ENCODE results near the gene TET3.
A peak's percentile ranks its signal among the peaks of the same experiment; 100 is the strongest.

The TET3 gene

DNA sequence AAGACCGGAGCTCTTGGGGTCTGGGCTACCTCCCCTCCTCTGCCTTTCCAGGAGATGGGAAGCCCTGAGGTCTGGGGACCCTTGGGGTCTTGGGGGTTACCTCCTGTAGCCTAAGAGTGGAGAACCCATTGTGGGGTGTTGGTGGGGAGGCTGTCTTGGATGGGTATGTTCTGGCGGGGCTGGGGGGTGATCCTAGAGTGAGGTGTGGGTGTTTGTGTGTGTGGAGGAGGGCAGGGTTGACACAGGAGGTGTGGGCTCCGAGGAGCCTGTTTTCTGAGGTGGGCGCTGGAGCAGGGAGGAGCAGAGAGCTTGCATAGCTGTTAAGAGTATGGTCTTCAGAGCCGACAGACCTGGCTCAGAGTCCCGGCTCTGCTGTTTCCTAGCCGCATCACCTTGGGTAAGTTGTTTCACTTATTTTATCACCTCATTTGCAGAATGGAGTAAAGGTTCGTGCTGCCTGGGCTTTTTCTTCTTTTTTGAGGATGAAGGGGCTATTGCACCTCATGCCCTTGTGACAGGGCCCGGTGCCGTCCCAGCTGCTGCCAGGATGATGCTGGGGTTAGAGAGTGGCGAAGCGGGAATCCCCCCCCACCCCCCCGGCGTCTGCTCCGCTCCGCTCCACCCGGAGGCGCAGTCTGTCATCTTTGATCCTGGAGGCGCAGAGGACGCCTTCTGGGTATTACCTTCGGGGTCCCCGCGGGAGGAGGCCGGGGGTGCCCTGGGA, 17.2 kb downstream of the TET3 start:
- Histone ChIP-seq H3K27me3 (ENCODE audit: control insufficient read depth in 1 of 2, insufficient read depth in 2 of 2, low read length in 2 of 2) (no peaks in the 10 kb centered on the region), H3K27ac (ENCODE audit: low read depth, low read length) (no peak overlapping the region), H3K9me3 (ENCODE audit: low read length) (no peaks in the 10 kb centered on the region), H3K9ac (ENCODE audit: low read length) (no peak overlapping the region), H3K36me3 (ENCODE audit: insufficient read depth, low read length) (no peaks in the 10 kb centered on the region), H3K4me3 (ENCODE audit: low read depth in 1 of 2, low read length in 2 of 2) (peak overlapping the region; percentile 44 to 64), H3K4me1 (ENCODE audit: insufficient read depth, low read length) (peaks cover 30% of the 10 kb centered on the region)

DNA sequence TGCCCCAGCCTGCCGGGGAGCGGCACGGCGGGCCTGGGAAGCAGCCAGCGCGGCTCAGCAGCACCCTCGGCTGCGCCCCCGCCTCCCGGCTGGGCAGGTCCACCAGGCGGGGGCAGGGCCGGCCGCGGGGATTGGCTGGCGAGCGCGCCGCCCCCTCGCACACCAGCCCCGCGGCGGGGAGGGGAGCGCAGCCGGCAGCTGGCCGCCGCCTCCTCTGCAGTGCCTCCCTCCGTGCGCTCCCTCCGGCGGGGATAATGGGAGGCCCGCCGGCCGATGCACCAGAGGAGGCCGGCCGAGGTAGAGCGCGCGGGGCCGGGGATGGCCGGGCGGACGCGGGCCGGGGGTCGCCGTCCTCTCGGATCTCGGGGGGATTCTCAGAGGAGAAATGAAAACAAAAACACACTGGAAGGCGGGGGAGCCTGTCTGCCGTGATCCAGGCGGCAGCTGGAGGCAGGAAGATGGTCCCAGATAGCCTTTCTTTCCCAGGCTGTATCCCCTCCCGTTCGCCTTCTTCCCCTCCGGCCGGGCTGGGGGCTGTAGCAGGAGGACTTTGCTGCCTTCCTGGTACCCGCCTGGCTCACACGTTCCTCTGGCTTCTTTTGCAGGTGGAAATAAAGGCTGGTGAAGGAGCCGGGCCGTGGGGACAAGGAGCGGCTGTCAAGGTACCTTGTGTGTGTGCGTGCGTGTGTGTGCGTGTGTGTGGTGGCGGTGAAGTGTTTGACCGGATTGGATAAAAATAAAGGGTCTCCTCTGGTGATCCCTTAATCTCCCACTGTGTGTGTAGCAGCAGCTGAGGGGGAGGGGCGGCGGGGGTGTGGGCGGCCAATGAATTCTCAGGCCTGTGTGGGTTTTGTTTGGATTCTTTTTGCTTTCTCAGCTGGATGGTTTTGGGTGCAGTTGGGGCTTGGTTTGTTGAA, 18.1 kb downstream of the TET3 start:
- Histone ChIP-seq H3K36me3 (ENCODE audit: insufficient read depth, low read length) (no peaks in the 10 kb centered on the region), H3K27me3 (ENCODE audit: control insufficient read depth in 1 of 2, insufficient read depth in 2 of 2, low read length in 2 of 2) (no peaks in the 10 kb centered on the region), H3K4me3 (ENCODE audit: low read depth in 1 of 2, low read length in 2 of 2) (peak overlapping the region; percentile 44 to 64), H3K27ac (ENCODE audit: low read depth, low read length) (no peak overlapping the region), H3K4me1 (ENCODE audit: insufficient read depth, low read length) (peaks cover 30% of the 10 kb centered on the region), H3K9me3 (ENCODE audit: low read length) (no peaks in the 10 kb centered on the region), H3K9ac (ENCODE audit: low read length) (peak overlapping the region; percentile 29)

DNA sequence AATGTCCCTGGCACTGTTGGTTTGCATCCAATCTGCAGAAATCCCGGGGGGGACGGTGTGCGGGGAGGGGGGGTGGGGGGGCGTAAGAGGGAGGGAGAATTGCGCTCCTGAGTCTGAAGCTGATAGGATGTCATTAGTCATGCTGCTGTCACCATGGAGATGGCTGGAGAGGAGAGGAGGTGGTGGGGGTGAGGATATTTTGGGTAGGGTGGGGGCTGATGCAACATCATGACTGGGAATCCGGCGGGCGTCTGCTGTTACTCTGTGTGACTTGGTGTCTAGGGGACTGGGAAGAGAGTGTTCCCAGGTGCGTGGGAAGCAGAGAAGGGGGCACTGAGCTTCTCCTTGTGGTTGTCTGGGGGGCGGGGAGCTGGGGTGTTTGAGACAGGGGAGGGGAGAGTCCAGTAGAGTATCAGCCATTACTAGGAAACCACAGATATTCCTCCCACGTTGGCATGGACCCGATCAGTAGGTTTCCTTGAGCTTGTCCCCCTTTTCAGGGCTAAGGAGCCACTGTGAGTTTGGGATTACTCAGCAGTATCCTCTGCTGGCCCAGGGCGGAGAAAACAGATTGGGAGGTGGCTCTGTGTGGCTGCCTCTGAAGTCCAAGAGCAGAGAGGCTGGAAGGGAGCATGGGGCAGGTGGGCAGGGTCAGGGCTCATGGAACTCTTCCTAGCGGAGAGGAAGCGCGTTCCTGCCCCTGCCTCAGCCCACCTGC, 18.9 kb downstream of the TET3 start:
- Histone ChIP-seq H3K9ac (ENCODE audit: low read length) (no peak overlapping the region), H3K9me3 (ENCODE audit: low read length) (no peaks in the 10 kb centered on the region), H3K27ac (ENCODE audit: low read depth, low read length) (no peak overlapping the region), H3K4me1 (ENCODE audit: insufficient read depth, low read length) (peaks cover 30% of the 10 kb centered on the region), H3K27me3 (ENCODE audit: control insufficient read depth in 1 of 2, insufficient read depth in 2 of 2, low read length in 2 of 2) (no peaks in the 10 kb centered on the region), H3K36me3 (ENCODE audit: insufficient read depth, low read length) (no peaks in the 10 kb centered on the region), H3K4me3 (ENCODE audit: low read depth in 1 of 2, low read length in 2 of 2) (no peak overlapping the region)

DNA sequence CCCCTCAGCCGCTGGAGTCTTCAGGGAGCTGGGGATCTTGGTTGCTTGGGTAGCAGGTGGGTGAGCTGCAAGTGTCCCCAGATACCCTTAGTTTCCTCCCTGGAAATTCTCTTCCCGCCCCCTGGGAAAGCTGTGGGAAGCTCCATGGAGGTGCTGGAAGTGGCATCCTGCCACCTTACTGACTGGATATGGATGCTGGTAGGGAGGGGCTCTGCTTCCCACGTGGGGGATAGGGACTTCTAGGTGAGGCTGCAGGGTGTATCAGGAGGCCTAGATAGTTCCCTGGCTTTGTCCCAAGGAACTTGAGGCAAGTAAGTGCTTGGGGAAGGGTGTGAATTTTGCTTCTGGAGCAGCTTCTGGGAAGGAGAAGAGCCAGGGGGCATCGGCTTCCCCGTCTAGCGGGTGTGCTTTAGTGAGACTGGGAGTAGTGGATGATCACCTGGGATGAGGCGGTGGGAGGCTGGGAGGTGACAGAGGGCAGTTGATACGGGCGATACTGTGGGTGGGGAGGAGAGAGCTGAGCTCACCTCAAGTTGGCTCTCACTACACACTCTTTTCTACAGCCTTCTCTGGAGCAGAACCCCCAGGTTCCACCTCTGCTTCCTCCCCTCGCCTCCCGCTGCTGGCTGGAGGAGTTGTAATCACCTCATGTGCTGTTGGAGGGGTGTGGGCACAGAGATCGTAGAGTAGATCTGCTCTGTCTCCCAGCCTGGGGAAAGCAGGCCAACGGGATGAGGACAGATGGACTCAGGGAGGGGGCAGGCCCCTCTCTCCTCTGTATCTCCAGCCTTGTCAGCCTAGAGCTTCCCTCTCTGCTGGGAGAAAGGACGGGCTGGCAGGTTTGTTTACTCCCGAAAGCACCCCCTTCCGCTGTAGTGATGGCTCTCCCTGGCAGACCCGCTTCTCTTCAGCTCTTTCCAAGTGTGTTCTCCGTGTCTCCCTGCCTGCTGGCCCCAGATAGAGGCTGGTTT, 19.8 kb downstream of the TET3 start:
- Histone ChIP-seq H3K4me1 (ENCODE audit: insufficient read depth, low read length) (peaks cover 30% of the 10 kb centered on the region), H3K27ac (ENCODE audit: low read depth, low read length) (no peak overlapping the region), H3K27me3 (ENCODE audit: control insufficient read depth in 1 of 2, insufficient read depth in 2 of 2, low read length in 2 of 2) (no peaks in the 10 kb centered on the region), H3K9me3 (ENCODE audit: low read length) (no peaks in the 10 kb centered on the region), H3K36me3 (ENCODE audit: insufficient read depth, low read length) (no peaks in the 10 kb centered on the region), H3K4me3 (ENCODE audit: low read depth in 1 of 2, low read length in 2 of 2) (no peak overlapping the region), H3K9ac (ENCODE audit: low read length) (no peak overlapping the region)

DNA sequence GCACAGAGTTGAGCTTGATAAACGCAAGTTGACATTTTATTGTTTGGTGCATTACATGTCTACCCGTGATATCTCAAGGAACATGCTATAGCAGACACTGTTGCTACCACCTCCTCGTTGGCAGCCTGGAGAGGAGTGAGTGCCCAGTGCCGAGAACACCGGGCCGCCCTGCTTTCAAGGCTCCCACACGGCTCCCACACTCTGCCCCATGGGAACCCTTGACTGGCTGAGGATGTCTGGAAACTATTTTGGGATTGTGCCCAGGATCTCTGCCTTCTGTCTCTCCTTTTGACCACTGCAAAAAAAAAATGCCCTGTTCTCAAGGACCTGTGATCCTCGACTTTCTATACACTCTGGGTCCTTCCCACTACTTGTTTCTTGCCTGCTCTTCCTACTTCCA, 21.1 kb downstream of the TET3 start:
- H3K4me3 ChIP-seq (ENCODE audit: low read depth in 1 of 2, low read length in 2 of 2) = no peak overlapping the region
- no peaks in the 10 kb centered on the region for H3K36me3 ChIP-seq (ENCODE audit: insufficient read depth, low read length)
- H3K9me3 ChIP-seq (ENCODE audit: low read length) = no peaks in the 10 kb centered on the region
- H3K27me3 ChIP-seq (ENCODE audit: control insufficient read depth in 1 of 2, insufficient read depth in 2 of 2, low read length in 2 of 2) = no peaks in the 10 kb centered on the region
- H3K4me1 ChIP-seq (ENCODE audit: insufficient read depth, low read length) = peaks cover 27% of the 10 kb centered on the region
- H3K27ac ChIP-seq (ENCODE audit: low read depth, low read length) = no peak overlapping the region
- H3K9ac ChIP-seq (ENCODE audit: low read length) = no peak overlapping the region

DNA sequence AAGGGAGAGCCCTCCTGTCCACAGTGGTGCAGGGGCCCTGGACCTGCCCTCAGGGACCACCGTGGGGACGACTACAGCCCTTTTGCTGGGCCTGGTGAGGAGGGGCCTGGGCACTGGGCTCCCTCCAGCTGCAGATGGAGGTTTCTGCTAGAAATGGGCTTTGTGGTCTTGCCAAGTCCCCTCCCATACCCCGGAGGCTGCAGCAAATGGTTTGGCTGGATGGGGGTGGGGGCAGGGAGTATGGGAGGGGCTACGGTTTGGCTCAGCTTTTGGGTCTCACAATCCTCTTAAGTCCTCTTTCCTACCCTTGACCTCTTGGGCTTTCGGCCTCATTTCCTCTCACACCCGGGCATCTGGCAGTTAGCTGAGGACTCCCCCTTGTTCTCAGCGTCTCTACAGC, 21.7 kb downstream of the TET3 start:
- H3K9ac ChIP-seq (ENCODE audit: low read length) = no peak overlapping the region
- peaks cover 27% of the 10 kb centered on the region for H3K4me1 ChIP-seq (ENCODE audit: insufficient read depth, low read length)
- no peaks in the 10 kb centered on the region for H3K9me3 ChIP-seq (ENCODE audit: low read length)
- H3K27ac ChIP-seq (ENCODE audit: low read depth, low read length) = no peak overlapping the region
- H3K4me3 ChIP-seq (ENCODE audit: low read depth in 1 of 2, low read length in 2 of 2) = no peak overlapping the region
- H3K36me3 ChIP-seq (ENCODE audit: insufficient read depth, low read length) = no peaks in the 10 kb centered on the region
- no peaks in the 10 kb centered on the region for H3K27me3 ChIP-seq (ENCODE audit: control insufficient read depth in 1 of 2, insufficient read depth in 2 of 2, low read length in 2 of 2)

DNA sequence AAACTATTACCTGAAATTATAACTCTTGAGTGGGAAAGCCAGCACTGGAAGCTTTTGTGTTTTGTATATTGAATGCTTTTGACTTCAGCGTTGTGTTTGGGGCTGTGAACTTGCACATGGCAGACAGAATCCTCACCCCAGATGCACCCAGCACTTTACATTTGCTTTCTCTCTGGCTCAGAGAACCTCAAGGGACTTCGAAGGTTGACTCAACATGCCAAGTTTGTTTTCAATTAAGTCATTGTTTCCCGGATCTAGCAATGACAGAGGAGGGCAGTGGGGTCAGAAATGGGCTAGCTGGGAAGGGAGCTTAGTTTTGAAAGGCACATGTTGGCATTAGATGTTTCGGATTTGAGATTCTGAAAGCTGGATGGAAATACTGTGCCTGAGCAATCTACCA, 22.4 kb downstream of the TET3 start:
- Histone ChIP-seq H3K9ac (ENCODE audit: low read length) (no peak overlapping the region), H3K9me3 (ENCODE audit: low read length) (no peaks in the 10 kb centered on the region), H3K4me3 (ENCODE audit: low read depth in 1 of 2, low read length in 2 of 2) (no peak overlapping the region), H3K36me3 (ENCODE audit: insufficient read depth, low read length) (no peaks in the 10 kb centered on the region), H3K4me1 (ENCODE audit: insufficient read depth, low read length) (peaks cover 27% of the 10 kb centered on the region), H3K27ac (ENCODE audit: low read depth, low read length) (no peak overlapping the region), H3K27me3 (ENCODE audit: control insufficient read depth in 1 of 2, insufficient read depth in 2 of 2, low read length in 2 of 2) (no peaks in the 10 kb centered on the region)

DNA sequence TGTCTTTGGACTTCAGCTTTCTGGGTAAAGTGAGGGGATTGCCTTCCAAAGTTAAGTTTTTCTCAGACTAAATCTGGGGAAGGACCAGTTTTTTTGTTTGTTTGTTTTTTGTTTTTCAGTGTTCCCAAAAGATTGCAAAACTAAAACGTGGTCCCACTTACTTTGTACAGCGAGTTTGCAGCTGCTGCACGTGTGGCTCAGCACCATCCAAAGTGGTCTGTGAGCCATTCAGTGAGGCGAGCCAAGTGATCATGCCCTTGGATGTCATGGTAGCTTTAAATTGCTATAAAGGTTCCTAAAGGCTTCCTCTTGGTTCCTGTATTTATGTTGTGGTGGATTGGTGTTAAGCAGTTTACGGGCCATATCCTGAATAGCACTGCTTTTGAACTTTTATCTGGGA, 23.0 kb downstream of the TET3 start:
- Histone ChIP-seq H3K27ac (ENCODE audit: low read depth, low read length) (no peak overlapping the region), H3K4me1 (ENCODE audit: insufficient read depth, low read length) (peaks cover 27% of the 10 kb centered on the region), H3K9ac (ENCODE audit: low read length) (no peak overlapping the region)

DNA sequence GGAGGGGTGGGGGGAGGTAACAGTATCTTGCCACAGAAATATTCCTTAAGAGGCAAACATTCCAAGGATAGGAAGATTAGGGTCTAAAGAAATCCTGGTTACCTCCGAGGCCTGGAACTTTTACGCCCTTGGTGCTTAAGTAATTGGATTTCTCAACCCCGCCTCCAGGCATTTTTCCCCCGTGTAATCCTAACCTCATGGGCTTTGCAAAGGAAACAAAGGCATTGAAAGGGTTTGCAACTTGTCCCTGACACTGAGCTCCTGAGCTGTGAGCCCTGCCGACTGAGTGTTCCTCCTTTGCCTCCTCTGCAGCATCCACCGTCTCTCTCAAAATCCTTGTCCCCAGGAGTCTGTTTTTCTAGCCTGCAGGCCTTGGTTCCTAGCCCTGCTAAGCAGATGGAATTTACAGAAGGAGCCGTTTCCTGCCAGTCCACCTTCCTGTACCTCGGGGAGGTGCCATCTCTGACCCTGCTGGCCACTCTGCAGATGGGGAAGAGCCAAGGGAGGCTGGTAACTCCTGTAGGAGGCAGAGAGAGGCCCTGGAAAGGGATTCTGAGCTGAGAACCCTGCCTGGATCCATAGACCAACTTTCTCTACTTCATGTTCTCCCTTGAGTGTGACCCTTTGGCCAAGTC, 24.2 kb downstream of the TET3 start:
- Histone ChIP-seq H3K27me3 (ENCODE audit: control insufficient read depth in 1 of 2, insufficient read depth in 2 of 2, low read length in 2 of 2) (no peaks in the 10 kb centered on the region), H3K4me1 (ENCODE audit: insufficient read depth, low read length) (peaks cover 18% of the 10 kb centered on the region), H3K36me3 (ENCODE audit: insufficient read depth, low read length) (no peaks in the 10 kb centered on the region), H3K9ac (ENCODE audit: low read length) (no peak overlapping the region), H3K9me3 (ENCODE audit: low read length) (no peaks in the 10 kb centered on the region), H3K27ac (ENCODE audit: low read depth, low read length) (no peak overlapping the region), H3K4me3 (ENCODE audit: low read depth in 1 of 2, low read length in 2 of 2) (no peak overlapping the region)

More for the DNA sequence above, 23.0 kb downstream of the TET3 start:
- H3K36me3 ChIP-seq (ENCODE audit: insufficient read depth, low read length) = no peaks in the 10 kb centered on the region
- H3K27me3 ChIP-seq (ENCODE audit: control insufficient read depth in 1 of 2, insufficient read depth in 2 of 2, low read length in 2 of 2) = no peaks in the 10 kb centered on the region
- no peak overlapping the region for H3K4me3 ChIP-seq (ENCODE audit: low read depth in 1 of 2, low read length in 2 of 2)
- no peaks in the 10 kb centered on the region for H3K9me3 ChIP-seq (ENCODE audit: low read length)

DNA sequence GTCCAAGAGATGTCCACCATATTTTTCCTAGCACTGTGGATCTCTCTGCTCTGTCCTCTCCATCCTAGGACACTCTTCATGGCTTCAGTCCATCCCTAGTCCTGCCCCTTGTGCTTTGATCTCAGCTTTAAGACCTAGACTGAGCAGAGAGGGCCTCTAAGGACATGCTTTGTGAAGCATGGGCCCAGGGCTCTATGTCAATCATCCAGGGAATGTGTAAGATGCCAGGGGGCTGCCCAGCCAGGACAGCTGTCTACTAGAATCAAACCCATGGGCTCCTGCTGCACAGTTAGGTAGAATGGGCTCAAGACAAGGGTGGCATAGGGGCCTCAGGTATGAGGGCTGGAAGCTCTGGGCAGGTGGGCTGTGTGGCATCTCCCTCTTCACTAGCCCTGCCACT, 24.9 kb downstream of the TET3 start:
- H3K27me3 ChIP-seq (ENCODE audit: control insufficient read depth in 1 of 2, insufficient read depth in 2 of 2, low read length in 2 of 2) = no peaks in the 10 kb centered on the region
- no peak overlapping the region for H3K27ac ChIP-seq (ENCODE audit: low read depth, low read length)
- H3K36me3 ChIP-seq (ENCODE audit: insufficient read depth, low read length) = no peaks in the 10 kb centered on the region
- no peak overlapping the region for H3K4me3 ChIP-seq (ENCODE audit: low read depth in 1 of 2, low read length in 2 of 2)
- peaks cover 16% of the 10 kb centered on the region for H3K4me1 ChIP-seq (ENCODE audit: insufficient read depth, low read length)
- no peak overlapping the region for H3K9ac ChIP-seq (ENCODE audit: low read length)
- H3K9me3 ChIP-seq (ENCODE audit: low read length) = no peaks in the 10 kb centered on the region
